HEK293T (cell line): ENCODE measurements around the gene TEC.

Experiments
- CTCF ChIA-PET: fragments of 350-600 bp; formaldehyde crosslinking; extraction: SDS; loops from one replicate; lab custom pipeline; 2021; ENCODE audit warnings: antibody characterized with exemption, inconsistent platforms; lab: Yijun Ruan, JAX
- POLR2A ChIA-PET: fragments of 350-600 bp; formaldehyde crosslinking; extraction: SDS; loops from one replicate; lab custom pipeline; 2020; ENCODE audit warnings: antibody characterized with exemption, inconsistent platforms; lab: Yijun Ruan, JAX
- DNase-seq: peaks from one replicate; pipeline ENCODE4 v3.0.0; 2012; ENCODE audit warnings: mixed read lengths; ENCODE audit errors: extremely low spot score
- ARNT ChIP-seq: fragments of 450-650 bp; IDR thresholded peaks from 2 replicates; pipeline ENCODE4 v1.6.1; 2017; ENCODE audit warnings: mild to moderate bottlenecking
- BHLHE40 ChIP-seq: fragments of 450-650 bp; IDR thresholded peaks from 2 replicates; pipeline ENCODE4 v1.6.1; 2016; ENCODE audit warnings: mild to moderate bottlenecking, moderate library complexity, borderline replicate concordance
- CTBP1 ChIP-seq: fragments of 450-650 bp; IDR thresholded peaks from 2 replicates; pipeline ENCODE4 v1.6.1; 2016; ENCODE audit warnings: borderline replicate concordance
- ELF4 ChIP-seq: fragments of 450-650 bp; IDR thresholded peaks from 2 replicates; pipeline ENCODE4 v1.6.1; 2017; ENCODE audit warnings: antibody characterized with exemption
- FOXA1 ChIP-seq: fragments of 450-650 bp; IDR thresholded peaks from 2 replicates; pipeline ENCODE4 v1.6.1; 2016; ENCODE audit warnings: mild to moderate bottlenecking
- FOXK2 ChIP-seq: fragments of 450-650 bp; IDR thresholded peaks from 2 replicates; pipeline ENCODE4 v1.6.1; 2016; ENCODE audit warnings: mild to moderate bottlenecking
- FOXM1 ChIP-seq: fragments of 450-650 bp; IDR thresholded peaks from 2 replicates; pipeline ENCODE4 v1.6.1; 2017; ENCODE audit warnings: mild to moderate bottlenecking, borderline replicate concordance
- HDGF ChIP-seq: fragments of 450-650 bp; IDR thresholded peaks from 2 replicates; pipeline ENCODE4 v1.6.1; 2017; ENCODE audit warnings: antibody characterized with exemption, borderline replicate concordance
- L3MBTL2 ChIP-seq: fragments of 450-650 bp; conservative IDR thresholded peaks from 2 replicates; pipeline ENCODE4 v1.6.1; 2016; ENCODE audit warnings: mild to moderate bottlenecking
- LEF1 ChIP-seq: fragments of 450-650 bp; IDR thresholded peaks from 2 replicates; pipeline ENCODE4 v1.6.1; 2017; ENCODE audit warnings: mild to moderate bottlenecking, borderline replicate concordance
- NFRKB ChIP-seq: fragments of 450-650 bp; IDR thresholded peaks from 2 replicates; pipeline ENCODE4 v1.6.1; 2016; ENCODE audit warnings: mild to moderate bottlenecking, moderate library complexity
- PKNOX1 ChIP-seq: fragments of 450-650 bp; IDR thresholded peaks from 2 replicates; pipeline ENCODE4 v1.6.1; 2016
- SP1 ChIP-seq: fragments of 450-650 bp; IDR thresholded peaks from 2 replicates; pipeline ENCODE4 v1.6.1; 2017
- SUZ12 ChIP-seq: fragments of 450-650 bp; IDR thresholded peaks from 2 replicates; pipeline ENCODE4 v1.6.1; 2016; ENCODE audit warnings: mild to moderate bottlenecking
- TARDBP ChIP-seq: fragments of 450-650 bp; IDR thresholded peaks from 2 replicates; pipeline ENCODE4 v1.6.1; 2016
- ZNF384 ChIP-seq: fragments of 450-650 bp; IDR thresholded peaks from 2 replicates; pipeline ENCODE4 v1.6.1; 2016

The TEC gene

GRCh38 chr4:48100256-48100655 lies 169.4 kb downstream of the TEC start:
- no peak for DNase-seq
- ChIA-PET POLR2A (no interaction called here), CTCF (no interaction called here)
- TF ChIP-seq LEF1: no peak

GRCh38 chr4:48095441-48095840 lies 174.2 kb downstream of the TEC start:
- CTCF ChIA-PET: no interaction called here
- DNase-seq: no peak
- TF ChIP-seq TARDBP (no peak), L3MBTL2 (no peak), LEF1 (no peak), ELF4 (no peak), HDGF (no peak), FOXK2 (no peak), SP1 (no peak), SUZ12 (no peak), ZNF384 (no peak), FOXM1 (no peak), PKNOX1 (no peak), CTBP1 (no peak), BHLHE40 (no peak), FOXA1 (no peak)
- POLR2A ChIA-PET: no interaction called here

GRCh38 chr4:48093991-48094416 lies 175.6 kb downstream of the TEC start:
- peak; percentile 13 for DNase-seq
- POLR2A ChIA-PET: no interaction called here
- TF ChIP-seq SP1 (no peak), PKNOX1 (peak; percentile 27; the same call in 1 of the 2 replicates)

GRCh38 chr4:48090621-48091020 lies 179.0 kb downstream of the TEC start:
- ChIA-PET CTCF (interaction anchor here (0.7 kb wide), 1 partner anchor 228 kb away, joined by 4 read pairs; no protein-coding TSS in a partner anchor), POLR2A (no interaction called here)
- no peak for TF ChIP-seq NFRKB
- no peak for TF ChIP-seq ZNF384
- TF ChIP-seq TARDBP: no peak
- TF ChIP-seq CTBP1: no peak
- TF ChIP-seq BHLHE40: no peak
- no peak for TF ChIP-seq LEF1
- no peak for TF ChIP-seq ARNT
- no peak for TF ChIP-seq FOXA1
- no peak for TF ChIP-seq ELF4
- TF ChIP-seq FOXM1: no peak
- no peak for TF ChIP-seq SP1
- TF ChIP-seq SUZ12: no peak
- no peak; the same call in 1 of the 2 replicates for TF ChIP-seq PKNOX1
- TF ChIP-seq HDGF: no peak
- TF ChIP-seq L3MBTL2: no peak
- TF ChIP-seq FOXK2: no peak
- DNase-seq: no peak

More at GRCh38 chr4:48093991-48094416, 175.6 kb downstream of the TEC start:
- CTCF ChIA-PET: no interaction called here

- ChIA-PET CTCF (interaction anchor here (0.6 kb wide), 1 partner anchor 19 kb away, joined by 3 read pairs; no protein-coding TSS in a partner anchor), POLR2A (no interaction called here)
- no peak for TF ChIP-seq LEF1
- TF ChIP-seq FOXM1: no peak
- TF ChIP-seq BHLHE40: no peak
- no peak for TF ChIP-seq TARDBP
- TF ChIP-seq NFRKB: no peak
- no peak for TF ChIP-seq SUZ12
- TF ChIP-seq ZNF384: no peak
- TF ChIP-seq ELF4: no peak
- TF ChIP-seq FOXA1: no peak
- TF ChIP-seq L3MBTL2: no peak
- TF ChIP-seq PKNOX1: no peak
- no peak for TF ChIP-seq HDGF
- TF ChIP-seq CTBP1: no peak
- TF ChIP-seq FOXK2: no peak
- TF ChIP-seq ARNT: no peak
- DNase-seq: no peak
Measured at GRCh38 chr4:48085821-48086589, 183.6 kb downstream of the TEC start.
